ENCODE data around the gene GREB1. TPM values are rescaled to one million over a fixed set of nuclear protein-coding genes. Genes with fewer than 3 reads are reported as not detected.

The GREB1 gene
- total and polyA plus RNA-seq, 4 experiments from 2014 or later: 0.19 to 1.1 TPM; not detected in 2

- H3K27me3 Mint-ChIP-seq: peaks cover 1 to 5% of the 10 kb centered on the region in 2 donors
Observed at GRCh38 chr2:11628675-11629074, 94.8 kb downstream of the GREB1 start.

GRCh38 chr2:11629215-11629614 is 95.4 kb downstream of the GREB1 start:
- Histone ChIP-seq H3K27ac (ENCODE audit: low read depth, low read length) (no peak overlapping the region), H3K9me3 (ENCODE audit: control insufficient read depth in 1 of 2, low read length in 2 of 2) (no peaks in the 10 kb centered on the region), H3K4me1 (ENCODE audit: insufficient read depth, low read length) (no peaks in the 10 kb centered on the region), H3K36me3 (ENCODE audit: insufficient read depth, low read length) (no peaks in the 10 kb centered on the region), H3K4me3 (ENCODE audit: low read length in 2 of 2) (no peak overlapping the region), H3K27me3 (ENCODE audit: insufficient read depth, low read length) (no peaks in the 10 kb centered on the region)
- Mint-ChIP-seq H3K4me1 (peaks cover 0 to 1% (median under 1%) of the 10 kb centered on the region in 4 donors), H3K36me3 (no peaks in the 10 kb centered on the region), H3K9me3 (peaks cover 0 to 8% (median 0%) of the 10 kb centered on the region in 8 donors), H3K27ac (no peak overlapping the region), H3K27me3 (peaks cover 1 to 5% of the 10 kb centered on the region in 2 donors), H3K4me3 (no peak overlapping the region)
- POLR2A ChIA-PET (ENCODE audit: partially characterized antibody): no interaction called here
- CTCF ChIA-PET (ENCODE audit: partially characterized antibody): no interaction called here
- DNase-seq: no peak
- intact Hi-C loops (cut with micrococcal nuclease): no loop called here

More at GRCh38 chr2:11628675-11629074, 94.8 kb downstream of the GREB1 start:
- Histone ChIP-seq H3K4me1 (ENCODE audit: insufficient read depth, low read length) (no peaks in the 10 kb centered on the region), H3K27me3 (ENCODE audit: insufficient read depth, low read length) (no peaks in the 10 kb centered on the region), H3K9me3 (ENCODE audit: control insufficient read depth in 1 of 2, low read length in 2 of 2) (no peaks in the 10 kb centered on the region), H3K27ac (ENCODE audit: low read depth, low read length) (no peak overlapping the region), H3K4me3 (ENCODE audit: low read length in 2 of 2) (no peak overlapping the region), H3K36me3 (ENCODE audit: insufficient read depth, low read length) (no peaks in the 10 kb centered on the region)
- intact Hi-C loops (cut with micrococcal nuclease): no loop called here
- ChIA-PET POLR2A (ENCODE audit: partially characterized antibody) (no interaction called here), CTCF (ENCODE audit: partially characterized antibody) (no interaction called here)
- Mint-ChIP-seq H3K9me3 (peaks cover 0 to 8% (median 0%) of the 10 kb centered on the region in 8 donors), H3K27ac (no peak overlapping the region), H3K4me3 (no peak overlapping the region), H3K36me3 (no peaks in the 10 kb centered on the region), H3K4me1 (peaks cover 0 to 1% (median under 1%) of the 10 kb centered on the region in 4 donors)
- no peak for DNase-seq

GRCh38 chr2:11629851-11630250 is 96.0 kb downstream of the GREB1 start:
- Mint-ChIP-seq H3K4me1 (peaks cover 0 to 1% (median under 1%) of the 10 kb centered on the region in 4 donors), H3K4me3 (no peak overlapping the region), H3K27ac (no peak overlapping the region), H3K9me3 (peaks cover 0 to 8% (median 0%) of the 10 kb centered on the region in 8 donors), H3K27me3 (peaks cover 1 to 5% of the 10 kb centered on the region in 2 donors), H3K36me3 (no peaks in the 10 kb centered on the region)
- no peaks in the 10 kb centered on the region for H3K36me3 ChIP-seq (ENCODE audit: insufficient read depth, low read length)
- no peaks in the 10 kb centered on the region for H3K9me3 ChIP-seq (ENCODE audit: control insufficient read depth in 1 of 2, low read length in 2 of 2)
- intact Hi-C loops (cut with micrococcal nuclease): no loop called here
- H3K27ac ChIP-seq (ENCODE audit: low read depth, low read length): no peak overlapping the region
- H3K27me3 ChIP-seq (ENCODE audit: insufficient read depth, low read length): no peaks in the 10 kb centered on the region
- CTCF ChIA-PET (ENCODE audit: partially characterized antibody): no interaction called here
- H3K4me1 ChIP-seq (ENCODE audit: insufficient read depth, low read length): no peaks in the 10 kb centered on the region
- no peak overlapping the region for H3K4me3 ChIP-seq (ENCODE audit: low read length in 2 of 2)
- DNase-seq: no peak
- POLR2A ChIA-PET (ENCODE audit: partially characterized antibody): no interaction called here

- Mint-ChIP-seq H3K27me3 (peaks cover 1 to 6% of the 10 kb centered on the region in 2 donors), H3K9me3 (peaks cover 0 to 8% (median 0%) of the 10 kb centered on the region in 8 donors), H3K4me1 (peaks cover 0 to 1% (median 0%) of the 10 kb centered on the region in 4 donors), H3K4me3 (no peak overlapping the region), H3K36me3 (no peaks in the 10 kb centered on the region), H3K27ac (no peak overlapping the region)
- peaks cover 3% of the 10 kb centered on the region for H3K27me3 ChIP-seq (ENCODE audit: insufficient read depth, low read length)
- H3K4me3 ChIP-seq (ENCODE audit: low read length in 2 of 2): no peak overlapping the region
- H3K36me3 ChIP-seq (ENCODE audit: insufficient read depth, low read length): no peaks in the 10 kb centered on the region
- H3K4me1 ChIP-seq (ENCODE audit: insufficient read depth, low read length): no peaks in the 10 kb centered on the region
- DNase-seq: no peak
- intact Hi-C loops (cut with micrococcal nuclease): no loop called here
- ChIA-PET POLR2A (ENCODE audit: partially characterized antibody) (no interaction called here), CTCF (ENCODE audit: partially characterized antibody) (no interaction called here)
- no peaks in the 10 kb centered on the region for H3K9me3 ChIP-seq (ENCODE audit: control insufficient read depth in 1 of 2, low read length in 2 of 2)
- H3K27ac ChIP-seq (ENCODE audit: low read depth, low read length): no peak overlapping the region
Observed at GRCh38 chr2:11630855-11631254, 97.0 kb downstream of the GREB1 start.

GRCh38 chr2:11631462-11631861 is 97.6 kb downstream of the GREB1 start:
- H3K9me3 ChIP-seq (ENCODE audit: control insufficient read depth in 1 of 2, low read length in 2 of 2): no peaks in the 10 kb centered on the region
- intact Hi-C loops (cut with micrococcal nuclease): no loop called here
- Mint-ChIP-seq H3K9me3 (peaks cover 0 to 8% (median 0%) of the 10 kb centered on the region in 8 donors), H3K4me3 (no peak overlapping the region), H3K36me3 (no peaks in the 10 kb centered on the region), H3K27me3 (peaks cover 3 to 8% of the 10 kb centered on the region in 2 donors), H3K27ac (no peak overlapping the region), H3K4me1 (no peaks in the 10 kb centered on the region)
- no peak overlapping the region for H3K4me3 ChIP-seq (ENCODE audit: low read length in 2 of 2)
- no peaks in the 10 kb centered on the region for H3K36me3 ChIP-seq (ENCODE audit: insufficient read depth, low read length)
- CTCF ChIA-PET (ENCODE audit: partially characterized antibody): no interaction called here
- H3K27me3 ChIP-seq (ENCODE audit: insufficient read depth, low read length): peaks cover 3% of the 10 kb centered on the region
- no peaks in the 10 kb centered on the region for H3K4me1 ChIP-seq (ENCODE audit: insufficient read depth, low read length)
- no peak for DNase-seq
- no peak overlapping the region for H3K27ac ChIP-seq (ENCODE audit: low read depth, low read length)
- POLR2A ChIA-PET (ENCODE audit: partially characterized antibody): no interaction called here

- no peaks in the 10 kb centered on the region for H3K36me3 Mint-ChIP-seq
- Histone ChIP-seq H3K9me3 (ENCODE audit: control insufficient read depth in 1 of 2, low read length in 2 of 2) (no peaks in the 10 kb centered on the region), H3K36me3 (ENCODE audit: insufficient read depth, low read length) (no peaks in the 10 kb centered on the region), H3K27me3 (ENCODE audit: insufficient read depth, low read length) (peaks cover 3% of the 10 kb centered on the region), H3K4me3 (ENCODE audit: low read length in 2 of 2) (no peak overlapping the region), H3K27ac (ENCODE audit: low read depth, low read length) (no peak overlapping the region), H3K4me1 (ENCODE audit: insufficient read depth, low read length) (no peaks in the 10 kb centered on the region)
- H3K27ac Mint-ChIP-seq: no peak overlapping the region
- H3K9me3 Mint-ChIP-seq: no peaks in the 10 kb centered on the region
- intact Hi-C loops (cut with micrococcal nuclease): no loop called here
- no peak for DNase-seq
- ChIA-PET POLR2A (ENCODE audit: partially characterized antibody) (no interaction called here), CTCF (ENCODE audit: partially characterized antibody) (no interaction called here)
- H3K4me1 Mint-ChIP-seq: no peaks in the 10 kb centered on the region
- H3K4me3 Mint-ChIP-seq: no peak overlapping the region
- peaks cover 3 to 5% of the 10 kb centered on the region in 2 donors for H3K27me3 Mint-ChIP-seq
Observed at GRCh38 chr2:11633923-11634478, 100.2 kb downstream of the GREB1 start.

GRCh38 chr2:11634584-11634983 is 100.7 kb downstream of the GREB1 start:
- intact Hi-C loops (cut with micrococcal nuclease): no loop called here
- H3K36me3 Mint-ChIP-seq: no peaks in the 10 kb centered on the region
- Histone ChIP-seq H3K27ac (ENCODE audit: low read depth, low read length) (no peak overlapping the region), H3K9me3 (ENCODE audit: control insufficient read depth in 1 of 2, low read length in 2 of 2) (no peaks in the 10 kb centered on the region), H3K27me3 (ENCODE audit: insufficient read depth, low read length) (peaks cover 3% of the 10 kb centered on the region), H3K36me3 (ENCODE audit: insufficient read depth, low read length) (no peaks in the 10 kb centered on the region), H3K4me1 (ENCODE audit: insufficient read depth, low read length) (no peaks in the 10 kb centered on the region), H3K4me3 (ENCODE audit: low read length in 2 of 2) (no peak overlapping the region)
- no peak for DNase-seq
- H3K27me3 Mint-ChIP-seq: peaks cover 6 to 8% of the 10 kb centered on the region in 2 donors
- no peak overlapping the region for H3K4me3 Mint-ChIP-seq
- H3K4me1 Mint-ChIP-seq: no peaks in the 10 kb centered on the region
- ChIA-PET POLR2A (ENCODE audit: partially characterized antibody) (no interaction called here), CTCF (ENCODE audit: partially characterized antibody) (no interaction called here)
- H3K9me3 Mint-ChIP-seq: no peaks in the 10 kb centered on the region
- H3K27ac Mint-ChIP-seq: no peak overlapping the region

- Mint-ChIP-seq H3K27me3 (peaks cover 6 to 11% of the 10 kb centered on the region in 2 donors), H3K4me1 (no peaks in the 10 kb centered on the region), H3K9me3 (no peaks in the 10 kb centered on the region), H3K27ac (no peak overlapping the region), H3K4me3 (no peak overlapping the region), H3K36me3 (no peaks in the 10 kb centered on the region)
- no peaks in the 10 kb centered on the region for H3K36me3 ChIP-seq (ENCODE audit: insufficient read depth, low read length)
- no peak for DNase-seq
- H3K27ac ChIP-seq (ENCODE audit: low read depth, low read length): no peak overlapping the region
- no peaks in the 10 kb centered on the region for H3K4me1 ChIP-seq (ENCODE audit: insufficient read depth, low read length)
- POLR2A ChIA-PET (ENCODE audit: partially characterized antibody): no interaction called here
- no peak overlapping the region for H3K4me3 ChIP-seq (ENCODE audit: low read length in 2 of 2)
- peaks cover 3% of the 10 kb centered on the region for H3K27me3 ChIP-seq (ENCODE audit: insufficient read depth, low read length)
- CTCF ChIA-PET (ENCODE audit: partially characterized antibody): no interaction called here
- intact Hi-C loops (cut with micrococcal nuclease): no loop called here
- no peaks in the 10 kb centered on the region for H3K9me3 ChIP-seq (ENCODE audit: control insufficient read depth in 1 of 2, low read length in 2 of 2)
Observed at GRCh38 chr2:11635141-11635540, 101.3 kb downstream of the GREB1 start.

Measured in CD4-positive, alpha-beta memory T cell (primary cell).